ENCODE results near the gene HS6ST2. TPM values are rescaled to one million over a fixed set of nuclear protein-coding genes. Genes with fewer than 3 reads are reported as not detected.
A peak's percentile ranks its signal among the peaks of the same experiment; 100 is the strongest.

Gene HS6ST2
- total and polyA plus RNA-seq, 11 donors, result 0.05 to 0.54 (median 0.17) TPM; not detected in 3

DNA sequence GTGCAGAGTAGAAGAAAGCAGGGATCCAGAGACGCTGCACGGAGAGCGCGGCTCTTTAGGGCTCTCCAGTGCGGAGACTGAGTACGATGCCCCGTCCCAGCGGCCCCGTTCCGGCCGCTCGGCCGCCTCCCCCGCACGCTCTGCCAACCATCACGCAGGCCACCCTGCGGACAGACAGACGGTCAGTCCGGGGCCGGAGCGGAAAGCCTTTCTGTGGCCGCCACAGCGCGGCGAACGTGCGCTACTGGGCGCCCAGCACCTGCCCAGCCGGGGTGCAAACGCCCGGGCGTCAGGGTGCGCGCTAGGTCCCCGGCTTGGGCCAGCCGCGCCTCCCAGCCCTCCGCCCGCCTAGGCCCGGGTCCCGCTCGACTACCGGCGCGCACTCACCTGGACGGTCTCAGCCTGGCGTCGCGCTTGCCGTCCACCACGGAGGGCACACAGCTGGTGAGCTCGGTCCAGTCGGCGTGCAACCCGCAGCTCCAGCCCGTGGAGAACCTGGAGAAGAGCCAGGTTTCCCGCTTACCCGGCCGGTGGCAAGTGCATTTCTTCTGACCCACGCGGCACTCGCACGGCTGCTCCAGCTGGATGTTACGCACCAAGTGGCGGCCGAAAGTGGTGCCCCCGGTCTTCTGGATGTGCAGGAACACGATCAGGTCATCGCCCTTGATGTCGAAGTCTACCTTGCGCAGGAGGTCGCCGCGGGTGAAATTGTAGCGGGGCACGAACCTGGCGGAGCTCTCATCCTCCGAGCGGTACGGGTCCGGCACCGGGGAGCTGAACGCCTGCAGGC is 1.8 kb downstream of the HS6ST2 start:
- peak overlapping the region in 11 of 12 donors; percentile 21 to 55 (median 45) for H3K4me3 ChIP-seq
- peaks cover 0 to 4% (median 0%) of the 10 kb centered on the region in 12 donors for H3K9me3 ChIP-seq
- TF ChIP-seq, protein P1, sequence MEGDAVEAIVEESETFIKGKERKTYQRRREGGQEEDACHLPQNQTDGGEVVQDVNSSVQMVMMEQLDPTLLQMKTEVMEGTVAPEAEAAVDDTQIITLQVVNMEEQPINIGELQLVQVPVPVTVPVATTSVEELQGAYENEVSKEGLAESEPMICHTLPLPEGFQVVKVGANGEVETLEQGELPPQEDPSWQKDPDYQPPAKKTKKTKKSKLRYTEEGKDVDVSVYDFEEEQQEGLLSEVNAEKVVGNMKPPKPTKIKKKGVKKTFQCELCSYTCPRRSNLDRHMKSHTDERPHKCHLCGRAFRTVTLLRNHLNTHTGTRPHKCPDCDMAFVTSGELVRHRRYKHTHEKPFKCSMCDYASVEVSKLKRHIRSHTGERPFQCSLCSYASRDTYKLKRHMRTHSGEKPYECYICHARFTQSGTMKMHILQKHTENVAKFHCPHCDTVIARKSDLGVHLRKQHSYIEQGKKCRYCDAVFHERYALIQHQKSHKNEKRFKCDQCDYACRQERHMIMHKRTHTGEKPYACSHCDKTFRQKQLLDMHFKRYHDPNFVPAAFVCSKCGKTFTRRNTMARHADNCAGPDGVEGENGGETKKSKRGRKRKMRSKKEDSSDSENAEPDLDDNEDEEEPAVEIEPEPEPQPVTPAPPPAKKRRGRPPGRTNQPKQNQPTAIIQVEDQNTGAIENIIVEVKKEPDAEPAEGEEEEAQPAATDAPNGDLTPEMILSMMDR (IDR thresholded peaks at IDR 0.05), result no peak
- no peak for TF ChIP-seq POLR2A (IDR thresholded peaks at IDR 0.05)
- H3K27ac ChIP-seq, result no peak overlapping the region
- peaks cover 0 to 72% (median 20%) of the 10 kb centered on the region in 9 donors for H3K27me3 ChIP-seq
- H3K4me1 ChIP-seq, result peaks cover 0 to 20% (median 2%) of the 10 kb centered on the region in 12 donors
- H3K36me3 ChIP-seq, result no peaks in the 10 kb centered on the region
- intact Hi-C loops (cut with DNase I), result loop anchor here in 5 of 10 donors (5.0 to 10.0 kb wide), 2 partner anchors 212 to 214 kb away; no protein-coding TSS in a partner anchor
- 1 to 36% (median 19%) methylated on average over 32 to 83 of the region's 83 CpGs for WGBS, 4 donors
- ATAC-seq (peak in 2 of 4 donors; percentile 21 to 32), DNase-seq (no peak)

- intact Hi-C loops (cut with DNase I), result loop anchor here in 5 of 10 donors (5.0 to 10.0 kb wide), 2 partner anchors 211 to 213 kb away; no protein-coding TSS in a partner anchor
- H3K27ac ChIP-seq, result no peak overlapping the region
- WGBS, 4 donors, result 25 to 46% (median 33%) methylated on average over 11 of the region's 11 CpGs
- DNase-seq (no peak), ATAC-seq (no peak)
- H3K9me3 ChIP-seq, result peaks cover 0 to 4% (median 0%) of the 10 kb centered on the region in 12 donors
- peaks cover 0 to 73% (median 20%) of the 10 kb centered on the region in 9 donors for H3K27me3 ChIP-seq
- H3K36me3 ChIP-seq, result no peaks in the 10 kb centered on the region
- H3K4me3 ChIP-seq, result peak overlapping the region in 6 of 12 donors; percentile 21 to 55 (median 46)
- TF ChIP-seq POLR2A (IDR thresholded peaks at IDR 0.05), result no peak
- TF ChIP-seq, protein P1 (IDR thresholded peaks at IDR 0.05), result no peak
- H3K4me1 ChIP-seq, result peaks cover 0 to 20% (median 2%) of the 10 kb centered on the region in 12 donors
Observed at GRCh38 chrX:132955690-132956089, 2.7 kb downstream of the HS6ST2 start.

DNA sequence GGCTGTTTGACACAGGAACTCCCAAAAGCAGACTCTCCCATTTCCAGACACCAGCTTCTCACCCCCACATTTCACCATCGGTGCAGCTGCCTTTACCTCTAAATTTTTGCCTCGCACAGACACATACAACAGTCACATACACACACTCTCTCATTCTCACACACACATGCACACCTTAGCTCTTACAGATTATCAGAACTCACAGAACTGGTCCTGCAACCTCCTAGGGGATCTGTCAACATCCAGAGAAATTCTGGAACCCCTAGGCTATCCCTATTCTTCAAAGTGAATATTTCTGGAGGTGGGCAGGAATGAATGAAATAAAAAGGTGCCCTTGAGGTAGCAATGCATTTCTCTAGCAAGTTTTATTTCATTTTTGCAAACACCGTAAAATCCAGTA is 4.1 kb downstream of the HS6ST2 start:
- Histone ChIP-seq H3K9me3 (peaks cover 0 to 4% (median 0%) of the 10 kb centered on the region in 12 donors), H3K4me1 (peaks cover 0 to 20% (median 2%) of the 10 kb centered on the region in 12 donors), H3K27ac (no peak overlapping the region), H3K36me3 (no peaks in the 10 kb centered on the region), H3K27me3 (peaks cover 0 to 64% (median 20%) of the 10 kb centered on the region in 9 donors), H3K4me3 (no peak overlapping the region)
- DNase-seq (no peak), ATAC-seq (no peak)
- no peak for TF ChIP-seq POLR2A (IDR thresholded peaks at IDR 0.05)
- TF ChIP-seq, protein P1 (IDR thresholded peaks at IDR 0.05), result no peak
- intact Hi-C loops (cut with DNase I), result loop anchor here in 4 of 10 donors (10.0 kb wide), 1 partner anchor 210 kb away; no protein-coding TSS in a partner anchor
- WGBS, 4 donors, result 76 to 97% (median 89%) methylated on average over 3 of the region's 3 CpGs

GRCh38 chrX:132953354-132953753 is 5.1 kb downstream of the HS6ST2 start:
- peaks cover 0 to 20% (median 2%) of the 10 kb centered on the region in 12 donors for H3K4me1 ChIP-seq
- intact Hi-C loops (cut with DNase I), result loop anchor here in 4 of 10 donors (10.0 kb wide), 1 partner anchor 209 kb away; no protein-coding TSS in a partner anchor
- no peaks in the 10 kb centered on the region for H3K9me3 ChIP-seq
- ATAC-seq (no peak), DNase-seq (no peak)
- WGBS, 4 donors, result 60 to 83% (median 76%) methylated on average over 7 of the region's 7 CpGs
- H3K27me3 ChIP-seq, result peaks cover 0 to 60% (median 11%) of the 10 kb centered on the region in 9 donors
- no peak for TF ChIP-seq POLR2A (IDR thresholded peaks at IDR 0.05)
- TF ChIP-seq, protein P1 (IDR thresholded peaks at IDR 0.05), result no peak
- no peak overlapping the region for H3K4me3 ChIP-seq
- H3K36me3 ChIP-seq, result no peaks in the 10 kb centered on the region
- no peak overlapping the region for H3K27ac ChIP-seq
